HG02970 (cell line): ENCODE measurements around the gene GALNT17.

Experiments
- ATAC-seq: cut with Tn5 transposase; IDR thresholded peaks from one replicate; pipeline ENCODE4 v1.9.1; 2021; ENCODE audit warnings: mild to moderate bottlenecking, moderate library complexity, moderate number of reproducible peaks; ENCODE audit not compliant: unreplicated experiment, low FRiP score

The GALNT17 gene

DNA sequence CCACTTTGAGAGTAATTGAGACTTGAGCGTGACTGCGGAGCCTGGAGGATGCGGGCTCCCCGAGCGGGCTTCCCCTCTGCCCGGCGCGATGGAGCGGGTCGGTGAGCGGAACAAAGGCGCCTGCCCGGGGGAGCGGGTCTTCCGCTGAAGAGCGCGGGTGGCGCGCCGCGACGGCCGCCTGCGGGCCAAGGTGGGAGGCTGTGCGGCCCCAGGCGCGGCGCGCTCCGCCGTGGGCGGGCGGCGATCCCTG is at the start of gene GALNT17:
Gene GALNT17, plus strand, starts transcription at position 18 of the 250 bp plus-strand sequence.
- no peak for ATAC-seq

GRCh38 chr7:71095266-71095860 is 36.6 kb upstream of the GALNT17 start:
- ATAC-seq, result no peak

- no peak for ATAC-seq
Measured at GRCh38 chr7:71096351-71096750, 35.6 kb upstream of the GALNT17 start.

DNA sequence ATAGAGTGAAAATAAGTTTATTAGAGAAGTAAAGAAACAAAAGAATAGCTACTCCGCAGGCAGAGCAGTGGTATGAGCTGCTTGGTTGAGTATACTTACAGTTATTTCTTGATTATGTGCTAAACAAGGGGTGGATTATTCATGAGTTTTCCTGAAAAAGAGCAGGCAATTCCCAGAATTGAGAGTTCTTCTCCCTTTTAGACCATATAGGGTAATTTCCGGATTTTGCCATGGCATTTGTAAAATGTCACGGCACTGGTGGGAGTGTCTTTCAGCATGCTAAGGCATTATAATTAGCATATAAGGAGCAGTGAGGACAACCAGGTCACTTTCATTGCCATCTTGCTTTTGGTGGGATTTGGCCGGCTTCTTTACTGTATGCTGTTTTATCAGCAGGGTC is 25.7 kb upstream of the GALNT17 start:
- ATAC-seq, result no peak

GRCh38 chr7:71112436-71112835 is 19.5 kb upstream of the GALNT17 start:
- ATAC-seq, result no peak

GRCh38 chr7:71120096-71120495 is 11.8 kb upstream of the GALNT17 start:
- ATAC-seq, result no peak

GRCh38 chr7:71129126-71129525 is 2.8 kb upstream of the GALNT17 start:
- no peak for ATAC-seq

- ATAC-seq, result no peak
Measured at GRCh38 chr7:71130031-71130679, 1.8 kb upstream of the GALNT17 start.

DNA sequence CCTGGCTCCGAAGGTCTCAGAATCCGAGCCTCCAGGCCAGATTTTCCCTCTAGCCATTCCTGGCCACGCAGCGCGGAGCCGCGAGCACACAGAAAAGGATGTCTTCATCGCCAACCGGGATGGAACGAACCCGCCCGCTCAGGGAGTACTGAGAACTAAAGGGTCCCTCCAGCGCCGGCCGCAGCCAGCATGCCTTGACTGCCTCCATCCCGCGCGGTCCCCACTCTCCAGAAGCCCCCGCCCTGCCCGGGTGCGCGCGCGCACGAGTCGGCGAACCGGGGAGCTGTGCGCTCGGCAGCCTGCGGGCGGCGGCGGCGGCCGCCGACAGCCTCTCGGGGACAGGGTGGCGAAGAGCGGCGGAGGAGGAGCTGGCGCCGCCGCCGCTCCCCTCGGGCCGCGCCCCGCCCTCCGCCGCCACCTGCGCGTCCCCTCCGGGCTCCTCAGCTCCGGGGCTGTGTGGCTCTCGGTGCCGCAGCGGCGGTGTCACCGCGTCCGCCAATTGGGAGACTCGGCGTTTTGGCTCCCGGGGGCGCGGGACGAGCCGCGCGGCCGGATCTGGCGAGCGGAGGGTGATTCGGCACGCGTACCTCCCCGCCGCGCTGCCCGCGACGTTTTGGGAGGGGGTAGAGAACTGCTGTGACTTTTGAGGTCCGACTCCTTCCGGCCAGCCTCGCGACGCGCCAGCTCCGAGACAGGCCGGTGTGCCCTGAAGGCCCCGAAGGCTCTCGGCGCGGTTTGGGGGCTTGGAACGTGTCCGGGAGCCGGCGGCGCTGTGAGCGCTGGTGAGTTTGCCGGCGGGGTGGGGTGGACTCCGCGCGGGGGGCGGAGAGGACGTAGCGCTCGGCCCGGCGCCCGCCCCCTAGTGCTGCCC is 453 bp upstream of the GALNT17 start:
- ATAC-seq, result no peak

- ATAC-seq, result no peak
Measured at GRCh38 chr7:71132377-71133231, 660 bp downstream of the GALNT17 start.

- ATAC-seq, result no peak
Measured at GRCh38 chr7:71133232-71133622, 1.3 kb downstream of the GALNT17 start.

DNA sequence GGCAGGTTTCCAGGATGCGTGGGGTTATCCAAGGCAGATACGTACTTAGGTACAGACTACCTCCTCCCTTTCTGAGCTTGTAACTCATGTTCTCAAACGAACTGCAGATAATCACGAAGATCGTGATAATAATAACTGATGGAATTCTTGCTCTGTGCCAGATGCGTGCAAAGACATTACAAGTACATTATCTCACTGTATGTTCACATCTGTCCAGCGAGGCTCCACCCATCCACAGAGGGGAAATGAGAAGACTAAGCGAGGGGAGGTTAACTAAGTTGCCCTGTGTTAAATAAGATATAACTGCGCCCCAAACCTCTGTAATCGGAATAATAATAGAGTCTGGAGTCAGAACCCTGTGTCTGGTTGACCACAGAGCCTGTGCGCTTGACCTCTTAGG is 1.9 kb downstream of the GALNT17 start:
- ATAC-seq, result no peak

DNA sequence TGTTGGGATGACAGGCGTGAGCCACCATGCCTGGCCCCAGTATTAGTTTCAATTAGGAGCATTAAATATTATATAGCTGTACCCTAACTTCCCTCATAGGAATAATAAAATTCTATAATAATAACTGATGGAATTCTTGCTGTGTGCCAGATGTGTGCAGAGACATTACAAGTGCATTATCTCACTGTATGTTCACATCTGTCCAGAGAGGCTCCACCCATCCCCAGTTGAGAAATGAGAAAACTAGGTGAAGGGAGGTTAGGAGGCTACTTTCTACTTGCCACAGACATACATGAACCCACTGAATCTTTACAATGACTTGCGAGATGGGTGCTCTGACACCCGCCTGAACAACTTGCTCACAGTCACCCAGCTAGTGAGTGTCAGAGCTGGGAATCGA is 3.2 kb downstream of the GALNT17 start:
- ATAC-seq, result no peak

- no peak for ATAC-seq
Measured at GRCh38 chr7:71135663-71136062, 3.7 kb downstream of the GALNT17 start.

GRCh38 chr7:71137479-71137878 is 5.5 kb downstream of the GALNT17 start:
- no peak for ATAC-seq

- ATAC-seq, result no peak
Measured at GRCh38 chr7:71140264-71140663, 8.3 kb downstream of the GALNT17 start.

DNA sequence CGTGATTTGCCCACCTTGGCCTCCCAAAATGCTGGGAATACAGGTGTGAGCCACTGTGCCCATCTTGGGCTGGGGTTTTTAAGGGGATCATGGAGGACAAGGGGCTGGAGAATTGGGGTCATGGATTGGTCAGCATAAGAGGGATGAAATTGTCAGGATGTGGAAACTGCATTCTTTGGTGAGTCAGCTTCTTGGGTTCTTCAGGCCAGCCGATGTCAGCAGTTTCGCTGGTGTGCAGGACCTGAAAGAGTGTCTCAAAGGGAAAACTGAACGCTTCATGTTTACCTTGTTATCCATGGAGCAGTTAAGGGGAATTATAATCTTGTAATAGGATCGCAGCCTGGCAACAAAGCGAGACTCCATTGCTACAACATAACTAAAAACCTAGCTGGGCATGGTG is 13.0 kb downstream of the GALNT17 start:
- no peak for ATAC-seq

GRCh38 chr7:71145906-71146901 is 14.3 kb downstream of the GALNT17 start:
- no peak for ATAC-seq

DNA sequence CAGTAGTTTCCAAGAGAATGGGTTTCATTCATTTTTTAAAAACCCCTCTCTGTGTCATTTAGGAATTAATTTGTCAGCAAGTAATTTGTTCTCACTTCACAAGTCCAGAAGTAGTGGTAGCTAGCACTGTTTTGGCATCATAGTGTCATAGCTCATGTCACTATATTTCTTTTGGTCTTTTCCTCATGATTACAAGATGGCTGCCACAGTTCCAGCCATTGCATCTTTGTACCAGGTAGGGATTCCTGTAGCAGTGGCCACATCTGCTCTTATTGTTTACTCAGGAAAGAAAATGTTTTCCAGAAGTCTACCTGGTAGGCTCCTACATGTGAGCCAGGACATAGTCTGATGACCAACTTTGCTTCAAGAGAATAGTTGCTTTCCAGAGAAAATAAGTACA is 16.2 kb downstream of the GALNT17 start:
- no peak for ATAC-seq

DNA sequence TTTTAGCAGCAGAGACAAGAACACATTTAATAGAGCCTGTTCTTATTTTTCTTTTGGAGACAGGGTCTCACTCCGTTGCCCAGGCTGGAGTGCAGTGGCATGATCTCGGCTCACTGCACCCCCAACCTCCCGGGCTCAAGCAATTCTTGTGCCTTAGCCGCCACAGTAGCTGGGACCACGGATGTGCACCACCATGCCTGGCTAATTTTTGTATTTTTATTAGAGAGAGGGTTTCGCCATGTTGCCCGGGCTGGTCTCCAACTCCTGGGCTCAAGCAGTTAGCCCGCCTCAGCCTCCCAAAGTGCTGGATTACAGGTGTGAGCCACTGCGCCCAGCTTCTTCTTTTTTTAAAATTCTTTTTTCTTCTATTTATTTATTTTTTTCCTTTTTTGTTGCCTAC is 23.3 kb downstream of the GALNT17 start:
- ATAC-seq, result no peak
